ENCODE data around the gene RASSF1.
"Not testable (repeated sequence)": the region's sequence is repeated elsewhere in the genome, so short reads cannot be mapped to it uniquely, and the experiment has no call there.

Gene RASSF1

GRCh38 chr3:50286322-50287227, 54.1 kb downstream of the RASSF1 start:
- DNase-seq (ENCODE audit: low read depth, low spot score) = no peak

DNA sequence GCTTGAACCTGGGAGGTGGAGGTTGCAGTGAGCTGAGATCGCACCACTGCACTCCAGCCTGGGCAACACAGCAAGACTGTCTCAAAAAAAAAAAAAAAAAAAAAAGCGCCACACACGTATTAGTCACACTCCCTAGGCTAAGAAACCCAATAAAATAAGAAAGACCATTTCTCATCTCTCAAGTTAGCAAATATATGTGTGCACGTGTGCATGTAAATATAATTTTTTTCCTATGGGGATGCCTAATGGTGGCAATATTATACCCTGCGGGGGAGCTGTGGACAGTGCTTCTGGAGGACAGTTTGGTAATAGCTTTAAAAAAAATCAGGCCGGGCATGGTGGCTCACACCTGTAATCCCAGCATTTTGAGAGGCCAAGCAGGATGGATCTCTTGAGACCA, 56.5 kb downstream of the RASSF1 start:
- DNase-seq (ENCODE audit: low read depth, low spot score) = not testable (repeated sequence)

Data from smooth muscle cell of the brain vasculature (primary cell).